NCI-H2171 (cell line): Measurements from ENCODE around the gene ATL3.
"Not testable (repeated sequence)": the region's sequence is repeated elsewhere in the genome, so short reads cannot be mapped to it uniquely, and the experiment has no call there.

Experiments used
- DNase-seq: peaks from one replicate; lab custom pipeline; 2025; lab: John Stamatoyannopoulos, UW

Gene ATL3

GRCh38 chr11:63681321-63682065 is 10.3 kb upstream of the ATL3 start, which contains the start of gene RTN3:
Gene RTN3 (plus strand): TSS chr11:63681500. CDS start chr11:63681637, 137 bp downstream.
- DNase-seq: peak; percentile 96

- DNase-seq: peak; percentile 44
These were observed 9.7 kb upstream of the ATL3 start for GRCh38 chr11:63680834-63681320.

- DNase-seq: no peak
These were observed 2.4 kb upstream of the ATL3 start for GRCh38 chr11:63673579-63673978.

- DNase-seq: no peak
These were observed 1.9 kb upstream of the ATL3 start for GRCh38 chr11:63672936-63673539.

- no peak for DNase-seq
These were observed 934 bp upstream of the ATL3 start for GRCh38 chr11:63672156-63672463.

- no peak for DNase-seq
These were observed 499 bp downstream of the ATL3 start for GRCh38 chr11:63670433-63671321.

- no peak for DNase-seq
These were observed 1.1 kb downstream of the ATL3 start for GRCh38 chr11:63670096-63670432.

GRCh38 chr11:63667995-63668795 is 3.0 kb downstream of the ATL3 start:
- no peak for DNase-seq

GRCh38 chr11:63666874-63667273 is 4.3 kb downstream of the ATL3 start:
- DNase-seq: no peak

- no peak for DNase-seq
These were observed 7.4 kb downstream of the ATL3 start for GRCh38 chr11:63663809-63664208.

- no peak for DNase-seq
These were observed 10.2 kb downstream of the ATL3 start for GRCh38 chr11:63660972-63661371.

- DNase-seq: no peak
These were observed 18.5 kb downstream of the ATL3 start for GRCh38 chr11:63652671-63653070.

- no peak for DNase-seq
These were observed 28.0 kb downstream of the ATL3 start for GRCh38 chr11:63643205-63643604.

GRCh38 chr11:63641727-63642126 is 29.4 kb downstream of the ATL3 start:
- DNase-seq: no peak

GRCh38 chr11:63639199-63639832 is 31.9 kb downstream of the ATL3 start:
- no peak for DNase-seq

- DNase-seq: not testable (repeated sequence)
These were observed 32.7 kb downstream of the ATL3 start for GRCh38 chr11:63638436-63638835.

- DNase-seq: peak; percentile 52
These were observed 35.3 kb downstream of the ATL3 start for GRCh38 chr11:63635762-63636465.

- DNase-seq: peak; percentile 73
These were observed 41.8 kb downstream of the ATL3 start for GRCh38 chr11:63629426-63629825.

- DNase-seq: peak; percentile 68
These were observed 47.5 kb downstream of the ATL3 start for GRCh38 chr11:63623513-63624140.

GRCh38 chr11:63622323-63622722 is 48.9 kb downstream of the ATL3 start:
- DNase-seq: peak; percentile 53
